GM23248 (cell line): ENCODE data around the gene HHIPL1.

Experiments
- EZH2 ChIP-seq: fragments of 200-600 bp; sonication (generic); IDR thresholded peaks from 2 replicates; pipeline ENCODE4 v1.6.1; 2018; ENCODE audit warnings: antibody characterized with exemption, mild to moderate bottlenecking; ENCODE audit not compliant: insufficient read depth, poor library complexity, severe bottlenecking
- EZH2phosphoT487 ChIP-seq: fragments of 200-600 bp; sonication (generic); IDR thresholded peaks from 2 replicates; pipeline ENCODE4 v1.6.1; 2018; ENCODE audit warnings: antibody characterized with exemption, moderate library complexity, mild to moderate bottlenecking, low read depth; ENCODE audit not compliant: insufficient read depth

DNA sequence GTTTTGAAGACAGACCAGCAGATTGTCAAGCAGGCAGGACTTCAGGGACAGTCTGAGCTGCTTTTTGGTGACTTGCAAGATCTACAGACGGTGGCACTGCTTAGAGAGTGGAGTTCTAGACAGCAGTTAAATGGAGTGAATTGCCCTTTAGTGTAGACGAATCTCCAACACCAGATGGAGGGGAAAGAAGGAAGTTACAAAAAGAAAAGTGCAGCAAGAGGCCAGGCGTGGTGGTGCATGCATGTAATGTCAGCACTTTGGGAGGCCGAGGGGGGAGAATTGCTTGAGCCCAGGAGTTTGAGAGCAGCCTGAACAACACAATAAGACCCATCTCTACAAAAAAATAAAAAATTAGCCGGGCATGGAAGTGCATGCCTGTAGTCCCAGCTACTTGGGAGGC lies 8.4 kb upstream of the HHIPL1 start:
- TF ChIP-seq EZH2phosphoT487 (no peak), EZH2 (no peak)
